GM19467 (cell line): ENCODE measurements around the gene UPK1A.
"Not testable (repeated sequence)": the region's sequence is repeated elsewhere in the genome, so short reads cannot be mapped to it uniquely, and the experiment has no call there.

Experiments
- ATAC-seq: cut with Tn5 transposase; IDR thresholded peaks from one replicate; pipeline ENCODE4 v1.9.1; 2021; ENCODE audit warnings: mild to moderate bottlenecking, moderate library complexity; ENCODE audit not compliant: unreplicated experiment

UPK1A gene

GRCh38 chr19:35689836-35690235, 23.5 kb downstream of the UPK1A start:
- no peak for ATAC-seq

- not testable (repeated sequence) for ATAC-seq
Observed at GRCh38 chr19:35691106-35691505, 24.8 kb downstream of the UPK1A start.

DNA sequence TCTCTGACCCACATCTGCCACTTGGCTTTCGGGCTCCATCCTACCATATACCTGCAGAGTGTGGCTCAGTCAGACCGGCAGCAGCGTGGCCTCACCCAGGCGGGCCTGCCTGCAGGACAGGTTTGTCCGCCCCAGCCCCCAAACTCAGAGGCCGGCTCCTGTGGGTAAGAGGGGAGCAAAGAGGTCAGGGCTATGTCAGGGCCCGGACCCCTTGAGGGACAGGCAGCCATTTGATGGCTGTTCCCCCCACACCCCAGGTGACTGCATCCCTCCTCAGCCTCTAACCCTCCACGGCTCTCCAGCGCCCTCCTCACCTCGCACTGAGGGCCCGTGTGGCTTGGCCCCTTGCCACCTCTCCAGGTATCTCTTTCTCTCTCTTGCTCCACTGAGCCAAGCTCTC, 25.7 kb downstream of the UPK1A start:
- no peak for ATAC-seq

DNA sequence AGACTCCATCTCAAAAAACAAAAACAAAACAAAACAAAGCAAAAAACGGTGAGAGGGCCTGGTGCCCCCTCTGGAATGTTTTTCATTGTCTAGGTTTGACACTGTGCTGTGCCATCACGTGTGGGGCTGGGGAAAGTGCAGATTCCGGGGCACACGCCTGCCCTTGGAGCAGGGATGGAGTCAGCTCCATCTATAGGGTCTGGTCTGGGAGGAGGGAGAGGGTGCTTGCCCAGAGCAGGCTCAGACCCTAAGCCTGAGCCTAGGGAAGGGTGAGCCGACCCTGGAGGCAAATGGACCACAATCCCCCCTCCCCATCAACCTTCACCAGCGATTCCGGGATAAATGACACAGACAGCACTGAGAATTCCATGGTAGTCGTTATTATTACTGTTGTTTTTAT, 27.1 kb downstream of the UPK1A start:
- no peak for ATAC-seq

DNA sequence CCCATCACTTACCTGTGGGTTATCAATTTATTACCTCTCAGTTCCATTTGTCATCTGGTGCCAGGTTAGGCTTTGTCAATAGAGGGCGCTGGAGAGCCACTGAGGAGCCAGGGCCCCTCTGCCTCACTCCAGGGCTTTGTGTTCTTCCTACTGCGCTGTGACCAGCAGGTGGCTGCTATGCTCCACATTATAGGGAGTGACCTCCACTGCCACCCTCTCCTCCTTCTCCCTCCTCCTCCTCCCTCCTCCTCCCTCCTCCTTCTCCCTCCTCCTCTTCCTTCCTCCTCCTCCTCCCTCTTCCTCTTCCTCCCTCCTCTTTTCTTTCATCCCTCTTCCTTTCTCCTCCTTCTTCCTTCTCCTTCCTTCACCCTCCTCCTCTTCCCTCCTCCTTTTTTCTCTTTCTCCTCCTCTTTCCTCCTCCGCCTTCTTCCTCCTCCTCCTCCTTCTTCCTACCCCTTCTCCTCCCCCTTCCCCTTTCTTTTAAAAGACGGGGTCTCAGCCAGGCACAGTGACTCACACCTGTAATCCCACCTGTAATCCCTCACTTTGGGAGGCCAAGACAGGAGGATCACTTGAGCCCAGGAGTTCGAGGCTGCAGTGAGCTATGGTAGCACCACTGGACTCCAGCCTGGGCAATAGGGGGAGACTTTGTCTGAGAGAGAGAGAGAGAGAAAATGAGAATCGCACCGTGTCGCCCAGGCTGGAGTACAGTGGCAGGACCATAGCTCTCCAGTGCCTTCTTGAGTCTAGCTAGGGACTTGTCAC, 27.7 kb downstream of the UPK1A start:
- peak; percentile 85 for ATAC-seq

- ATAC-seq, result no peak
Observed at GRCh38 chr19:35695895-35696422, 29.6 kb downstream of the UPK1A start.

GRCh38 chr19:35696835-35697234, 30.5 kb downstream of the UPK1A start:
- no peak for ATAC-seq

GRCh38 chr19:35702223-35703012, 36.1 kb downstream of the UPK1A start:
- ATAC-seq, result peak; percentile 89

DNA sequence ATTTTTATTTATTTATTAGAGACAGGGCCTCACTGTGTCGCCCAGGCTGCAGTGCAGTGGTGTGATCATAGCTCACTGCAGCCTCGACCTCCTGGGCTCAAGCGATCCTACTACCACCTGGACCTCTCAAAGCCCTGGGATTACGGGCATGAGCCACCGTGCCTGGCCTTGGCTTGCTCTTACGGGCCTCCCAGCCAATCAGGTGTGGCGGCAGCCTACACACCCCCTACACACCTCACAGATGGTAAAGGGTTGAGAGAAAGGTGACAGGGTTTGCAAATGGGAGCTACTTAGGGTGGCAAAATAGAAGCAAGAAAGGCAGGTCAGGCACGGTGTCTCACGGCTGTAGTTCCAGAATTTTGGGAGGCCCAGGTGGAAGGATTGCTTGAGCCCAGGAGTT, 37.0 kb downstream of the UPK1A start:
- ATAC-seq, result no peak

DNA sequence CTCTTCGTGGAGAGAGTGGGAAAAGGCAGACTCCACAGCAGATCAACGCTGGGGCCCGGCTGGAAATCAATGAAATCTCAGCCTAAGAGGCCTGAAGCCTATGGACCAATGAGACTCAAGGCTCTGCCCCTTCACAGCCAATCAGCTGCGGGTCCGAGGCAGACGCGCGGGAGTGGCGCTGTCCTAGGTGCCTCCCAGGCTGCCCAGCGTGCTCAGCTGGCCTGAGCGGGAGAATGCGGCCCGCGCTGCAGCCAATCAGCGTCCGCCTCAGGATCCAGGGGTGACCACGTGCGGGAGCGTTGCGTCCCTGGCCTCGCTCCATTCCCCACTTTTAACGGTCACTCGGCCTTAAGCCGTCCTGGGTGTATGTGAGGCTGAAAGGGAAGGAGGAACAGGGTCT, 37.9 kb downstream of the UPK1A start, which contains the start of gene ZBTB32:
ZBTB32 (plus strand) TSS at position 341 of the 400 bp plus-strand sequence. CDS start 10,069 bp downstream, outside the sequence.
- ATAC-seq, result no peak

DNA sequence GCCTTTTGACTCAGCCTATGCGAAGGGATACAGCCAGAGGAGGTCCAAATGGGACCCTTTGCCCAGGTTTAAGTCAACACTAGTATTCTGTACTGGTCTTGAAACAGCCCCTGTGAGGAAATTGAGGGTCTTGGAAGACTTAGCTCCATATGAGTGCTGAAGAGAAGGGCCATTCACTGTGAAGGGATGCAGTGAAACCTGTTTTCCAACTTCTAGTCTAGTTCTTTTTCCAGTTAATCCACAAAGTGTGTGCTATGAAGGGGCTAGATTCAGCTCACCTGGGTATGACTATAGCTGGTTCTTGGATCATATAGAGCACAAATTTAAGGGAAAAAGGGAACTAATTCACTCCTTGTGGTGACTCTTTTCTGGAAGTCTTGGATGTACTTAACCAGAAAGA, 42.1 kb downstream of the UPK1A start:
- ATAC-seq, result no peak

- peak; percentile 37 for ATAC-seq
Observed at GRCh38 chr19:35710784-35711723, 44.7 kb downstream of the UPK1A start.

- ATAC-seq, result no peak
Observed at GRCh38 chr19:35712567-35713505, 46.5 kb downstream of the UPK1A start.

DNA sequence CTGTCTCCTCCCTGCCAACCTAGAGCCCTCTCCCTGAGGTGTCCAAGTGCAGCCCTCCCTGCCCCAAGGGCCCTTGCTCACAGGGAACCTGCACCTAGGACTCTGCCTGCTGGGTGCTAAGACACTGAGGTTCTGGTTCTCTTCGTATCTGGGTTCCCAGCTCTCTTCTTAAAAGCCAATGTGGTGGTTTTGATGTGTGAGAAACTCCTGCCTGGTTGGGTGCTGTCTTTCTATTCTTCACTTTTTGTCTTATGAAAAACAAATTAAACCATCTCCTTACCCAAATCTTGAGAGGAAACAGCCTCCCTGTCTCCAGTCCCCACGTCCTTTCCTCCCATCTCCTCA, 47.2 kb downstream of the UPK1A start:
- ATAC-seq, result no peak

GRCh38 chr19:35713904-35714495, 47.7 kb downstream of the UPK1A start:
- no peak for ATAC-seq

DNA sequence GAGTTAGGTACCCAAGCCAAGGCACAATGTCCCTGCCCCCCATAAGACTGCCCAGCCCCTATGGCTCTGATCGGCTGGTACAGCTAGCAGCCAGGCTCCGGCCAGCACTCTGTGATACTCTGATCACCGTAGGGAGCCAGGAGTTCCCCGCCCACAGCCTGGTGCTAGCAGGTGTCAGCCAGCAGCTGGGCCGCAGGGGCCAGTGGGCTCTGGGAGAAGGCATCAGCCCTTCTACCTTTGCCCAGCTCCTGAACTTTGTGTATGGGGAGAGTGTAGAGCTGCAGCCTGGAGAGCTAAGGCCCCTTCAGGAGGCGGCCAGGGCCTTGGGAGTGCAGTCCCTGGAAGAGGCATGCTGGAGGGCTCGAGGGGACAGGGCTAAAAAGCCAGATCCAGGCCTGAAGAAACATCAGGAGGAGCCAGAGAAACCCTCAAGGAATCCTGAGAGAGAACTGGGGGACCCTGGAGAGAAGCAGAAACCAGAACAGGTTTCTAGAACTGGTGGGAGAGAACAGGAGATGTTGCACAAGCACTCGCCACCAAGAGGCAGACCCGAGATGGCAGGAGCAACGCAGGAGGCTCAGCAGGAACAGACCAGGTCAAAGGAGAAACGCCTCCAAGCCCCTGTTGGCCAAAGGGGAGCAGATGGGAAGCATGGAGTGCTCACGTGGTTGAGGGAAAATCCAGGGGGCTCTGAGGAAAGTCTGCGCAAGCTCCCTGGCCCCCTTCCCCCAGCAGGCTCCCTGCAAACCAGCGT, 48.5 kb downstream of the UPK1A start:
- no peak for ATAC-seq

- ATAC-seq, result no peak
Observed at GRCh38 chr19:35715355-35715809, 49.1 kb downstream of the UPK1A start.

GRCh38 chr19:35715981-35716800, 49.9 kb downstream of the UPK1A start:
- ATAC-seq, result no peak
